NCI-H128 (cell line): ENCODE data around the gene MIER1.

Experiments used
- DNase-seq: peaks from one replicate; lab custom pipeline; 2025; ENCODE audit not compliant: unreplicated experiment; lab: John Stamatoyannopoulos, UW

The MIER1 gene

GRCh38 chr1:66996018-66996682 is 71.4 kb downstream of the MIER1 start:
- peak; percentile 12 for DNase-seq

DNA sequence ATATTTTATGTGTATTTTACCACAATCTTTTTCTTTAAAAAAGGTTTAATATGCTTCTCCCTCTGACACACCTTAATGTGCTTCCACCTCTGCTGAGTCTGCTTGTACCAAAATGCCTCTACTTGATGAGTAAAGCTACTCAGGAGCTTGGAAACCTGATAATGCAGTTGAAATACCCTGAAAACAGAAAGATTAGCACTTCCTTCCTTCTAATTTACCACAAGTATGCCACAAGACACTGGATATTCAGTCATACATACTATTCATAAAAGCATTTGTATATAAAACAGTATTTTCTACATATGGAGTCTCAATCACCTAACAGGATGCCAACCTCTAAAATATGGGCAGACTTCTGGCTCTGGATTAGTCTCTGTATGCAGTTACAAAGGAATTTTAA is 74.2 kb downstream of the MIER1 start:
- no peak for DNase-seq

- DNase-seq = no peak
Measured at GRCh38 chr1:66999640-67000400, 75.0 kb downstream of the MIER1 start.

DNA sequence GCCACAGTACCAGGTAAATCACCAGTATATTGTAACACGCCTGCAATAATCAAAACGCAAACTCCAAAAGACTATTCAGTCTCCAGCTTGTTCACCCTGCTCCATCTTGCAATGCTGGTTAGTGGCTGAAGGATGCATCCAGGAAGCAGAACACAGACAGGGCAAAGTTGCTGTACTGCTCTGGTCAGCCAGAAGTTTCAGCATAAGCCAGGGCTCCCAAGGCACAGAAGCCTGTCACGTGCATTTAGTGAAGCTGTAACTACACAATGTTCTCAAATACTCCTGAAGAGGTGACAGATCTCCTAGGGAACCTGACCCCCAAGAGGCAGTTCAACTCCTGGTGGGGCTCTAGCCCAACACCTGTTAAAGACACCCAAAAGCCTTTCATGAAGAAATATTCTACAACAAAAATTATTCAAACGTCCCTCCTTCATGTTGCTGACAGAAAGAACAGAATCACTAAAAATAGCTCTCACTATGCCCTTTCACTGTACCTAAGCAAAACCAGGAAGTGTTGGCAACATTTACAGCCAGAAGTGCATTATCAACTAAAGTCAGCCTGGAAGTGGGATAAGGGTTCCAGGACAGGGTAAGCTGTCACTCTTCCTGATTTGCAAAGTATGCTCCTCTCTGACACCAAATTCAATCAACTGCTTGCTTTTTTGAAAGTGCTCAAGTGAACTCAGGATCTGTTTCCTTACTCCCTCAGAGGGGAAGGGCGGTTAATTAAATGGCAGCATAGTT is 77.1 kb downstream of the MIER1 start:
- no peak for DNase-seq

DNA sequence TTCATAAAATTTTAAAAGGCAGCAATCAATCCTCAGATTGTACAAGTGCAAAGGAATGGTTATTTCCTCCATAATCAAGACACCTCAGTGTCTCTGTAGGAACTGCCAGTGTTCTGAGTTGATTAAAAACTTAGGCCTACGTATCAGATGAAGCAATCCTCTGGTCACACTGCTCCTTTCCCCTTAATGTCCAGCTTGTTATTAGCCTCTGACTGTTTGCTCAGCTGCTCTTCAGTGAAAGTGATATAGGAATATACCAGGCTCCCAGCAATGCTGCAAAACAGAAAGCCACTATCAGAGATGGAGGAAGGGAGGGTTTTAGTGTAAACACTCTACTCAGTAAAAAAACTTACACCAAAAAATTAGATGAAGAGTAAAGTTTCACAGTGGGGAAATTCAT is 79.4 kb downstream of the MIER1 start:
- DNase-seq = no peak

DNA sequence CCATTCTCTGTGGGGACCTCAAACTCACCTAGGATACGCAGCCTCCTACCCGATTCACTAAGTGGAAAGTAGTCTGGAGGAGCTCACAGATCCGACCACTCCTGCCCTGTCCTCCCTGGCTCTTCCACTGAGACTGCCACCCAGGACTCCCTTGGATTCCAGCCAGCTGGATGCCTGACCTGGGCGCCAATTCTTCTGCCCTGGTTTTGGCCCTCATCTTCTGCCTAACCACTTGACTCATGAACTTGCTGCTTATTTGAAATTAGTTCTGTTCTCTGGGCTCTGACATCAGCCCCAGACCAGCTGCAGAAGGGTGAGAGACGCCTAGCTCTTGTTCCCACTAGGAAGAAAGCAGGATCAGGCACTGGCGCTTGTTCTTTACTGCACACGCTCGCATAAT is 80.3 kb downstream of the MIER1 start:
- DNase-seq = no peak

GRCh38 chr1:67009792-67010191 is 85.0 kb downstream of the MIER1 start:
- no peak for DNase-seq

DNA sequence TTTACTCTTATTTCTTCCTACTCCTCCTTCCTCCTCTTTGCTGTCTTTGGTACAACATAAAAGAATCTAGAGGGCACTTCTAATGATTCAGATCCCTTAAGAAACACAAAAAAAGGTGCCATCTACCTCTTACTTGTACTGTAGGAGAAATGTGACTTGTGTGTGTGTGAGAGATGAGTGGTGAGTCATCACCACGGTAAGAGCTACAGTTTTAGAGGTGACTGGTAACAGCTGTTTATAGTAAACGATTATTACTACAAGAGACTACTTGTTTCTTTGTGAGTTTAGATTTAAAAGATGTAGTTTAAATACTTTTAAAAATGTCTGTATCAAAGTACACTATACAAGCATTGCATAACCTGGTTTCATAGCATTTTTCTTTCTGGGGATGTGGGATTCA is 88.8 kb downstream of the MIER1 start:
- DNase-seq = no peak

DNA sequence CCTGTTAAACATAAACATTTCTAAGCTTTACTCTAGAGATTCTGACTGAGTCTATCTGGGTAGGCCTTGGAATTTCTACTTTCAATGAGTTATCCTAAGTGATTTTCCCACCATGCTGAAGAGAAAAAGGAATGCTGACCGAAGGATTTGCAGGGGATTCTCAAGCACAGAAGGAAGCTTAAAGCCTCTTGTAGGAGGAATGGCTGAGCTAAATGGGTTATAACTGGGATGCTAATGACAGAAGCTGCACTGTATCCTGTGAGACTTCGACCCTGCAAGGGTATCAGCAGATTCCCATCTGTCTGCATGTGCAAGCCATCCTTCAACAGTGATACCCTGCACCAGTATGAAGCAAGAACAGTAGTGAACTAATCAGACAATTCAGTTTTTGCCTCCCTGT is 93.8 kb downstream of the MIER1 start:
- DNase-seq = no peak

- no peak for DNase-seq
Measured at GRCh38 chr1:67019121-67019520, 94.3 kb downstream of the MIER1 start.

- no peak for DNase-seq
Measured at GRCh38 chr1:67019600-67020136, 94.9 kb downstream of the MIER1 start.

DNA sequence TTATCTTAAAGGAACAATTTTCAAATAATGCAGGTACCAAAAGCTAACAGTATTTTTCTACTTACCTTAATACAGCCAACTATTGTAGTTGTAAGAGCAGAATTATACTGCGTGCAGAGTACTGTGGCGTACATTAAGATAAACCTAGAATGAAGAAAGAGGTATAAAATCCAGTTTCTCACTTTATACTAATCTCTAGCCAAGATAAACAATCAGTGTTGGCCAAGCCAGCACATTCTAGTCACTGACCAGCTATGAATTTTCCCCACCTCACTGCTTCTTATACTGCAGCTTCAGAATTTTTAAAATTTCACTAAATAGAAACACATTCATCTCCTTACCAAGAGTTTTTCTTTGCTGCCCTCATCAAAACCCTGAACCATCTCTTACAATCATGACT is 95.5 kb downstream of the MIER1 start:
- no peak for DNase-seq

DNA sequence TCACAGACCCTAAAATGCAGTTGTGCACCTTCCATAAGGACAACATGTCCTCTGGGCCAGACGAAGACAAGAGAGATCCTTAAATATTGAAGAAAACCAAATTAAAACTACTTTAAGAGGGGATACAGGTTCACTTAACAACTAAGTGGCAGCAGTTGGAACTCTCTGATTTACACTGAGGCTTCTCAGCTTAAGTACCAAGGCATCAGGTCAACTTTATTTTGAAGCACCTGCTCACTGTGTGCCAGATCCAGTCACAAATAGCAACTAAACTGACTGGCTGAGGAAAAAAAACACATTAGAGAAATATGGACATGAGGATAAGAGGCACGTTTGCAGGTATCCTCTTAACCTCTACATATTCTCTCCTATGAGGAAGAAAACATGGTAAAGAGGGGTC is 96.0 kb downstream of the MIER1 start:
- DNase-seq = no peak

DNA sequence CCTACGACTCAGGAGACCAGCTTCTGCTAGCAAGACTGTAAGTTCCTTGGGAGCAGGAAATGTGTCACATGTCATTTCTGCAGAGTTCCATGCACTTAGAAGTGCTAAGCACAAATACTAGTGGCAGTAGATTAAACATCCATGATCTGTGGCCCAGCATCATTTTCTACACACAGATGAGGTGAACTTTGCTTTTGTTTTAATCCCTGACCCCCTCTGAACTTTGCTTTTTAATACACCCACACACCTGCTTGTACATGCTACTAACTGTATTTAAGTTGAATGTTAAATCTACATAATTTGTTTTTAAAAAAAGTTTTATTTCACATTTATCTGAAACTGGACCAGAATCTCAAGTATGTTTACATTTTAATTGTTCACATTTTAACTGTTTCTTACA is 104.7 kb downstream of the MIER1 start:
- no peak for DNase-seq

DNA sequence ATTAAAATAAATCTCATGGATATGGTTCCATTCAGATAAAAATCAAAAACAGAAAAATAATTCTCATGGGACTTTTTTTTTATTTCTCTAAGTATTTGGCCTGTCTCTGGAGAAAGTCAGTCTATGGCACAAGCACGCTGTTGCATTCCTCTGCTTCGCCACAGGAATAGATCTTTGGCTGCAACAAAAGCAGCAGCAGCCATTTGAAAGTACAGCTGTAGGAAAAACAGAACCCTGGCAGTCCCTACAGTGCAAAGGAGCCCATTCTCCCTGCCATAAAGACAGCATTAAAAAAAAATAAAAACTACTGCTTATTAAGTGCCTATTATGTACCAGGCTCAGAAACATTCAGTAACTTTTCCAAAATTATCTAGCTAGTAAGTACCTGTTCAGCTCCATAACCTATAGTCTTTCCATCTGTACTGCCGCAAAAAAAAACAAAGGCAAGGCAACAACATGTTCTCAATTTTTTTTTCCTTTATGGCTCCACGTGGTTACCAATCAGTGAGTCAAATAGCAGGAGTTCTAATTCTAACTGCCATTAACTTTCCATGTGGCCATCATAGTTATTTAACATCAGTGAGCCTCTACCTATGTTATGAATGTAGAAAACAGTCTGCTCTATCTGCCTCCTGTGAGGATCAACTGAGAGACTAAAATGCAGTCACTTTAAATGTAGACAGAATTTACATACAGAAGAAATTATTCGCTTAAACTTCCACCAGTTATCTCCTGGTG is 106.5 kb downstream of the MIER1 start:
- no peak for DNase-seq

GRCh38 chr1:67031859-67032247 is 107.1 kb downstream of the MIER1 start:
- no peak for DNase-seq
